HG02623 (cell line): ENCODE measurements around the gene CHRNA9.
"Not testable (repeated sequence)": the region's sequence is repeated elsewhere in the genome, so short reads cannot be mapped to it uniquely, and the experiment has no call there.

Experiments used
- ATAC-seq: cut with Tn5 transposase; IDR thresholded peaks from one replicate; pipeline ENCODE4 v1.9.1; 2021; ENCODE audit warnings: moderate library complexity; ENCODE audit not compliant: unreplicated experiment

The CHRNA9 gene

GRCh38 chr4:40334591-40335524 lies at the start of gene CHRNA9:
CHRNA9 (plus strand) TSS chr4:40335333; CDS start chr4:40335468, 135 bp downstream.
- ATAC-seq: no peak

- no peak for ATAC-seq
Observed at GRCh38 chr4:40285692-40286091, 49.4 kb upstream of the CHRNA9 start.

GRCh38 chr4:40288566-40288965 lies 46.6 kb upstream of the CHRNA9 start:
- no peak for ATAC-seq

GRCh38 chr4:40289366-40290188 lies 45.6 kb upstream of the CHRNA9 start:
- ATAC-seq: no peak

GRCh38 chr4:40290611-40291186 lies 44.4 kb upstream of the CHRNA9 start:
- ATAC-seq: not testable (repeated sequence)

GRCh38 chr4:40292313-40292759 lies 42.8 kb upstream of the CHRNA9 start:
- ATAC-seq: no peak

- ATAC-seq: no peak
Observed at GRCh38 chr4:40294339-40294738, 40.8 kb upstream of the CHRNA9 start.

- not testable (repeated sequence) for ATAC-seq
Observed at GRCh38 chr4:40295030-40295429, 40.1 kb upstream of the CHRNA9 start.

GRCh38 chr4:40295572-40295971 lies 39.6 kb upstream of the CHRNA9 start:
- ATAC-seq: no peak

GRCh38 chr4:40299126-40299525 lies 36.0 kb upstream of the CHRNA9 start:
- no peak for ATAC-seq

GRCh38 chr4:40299811-40300292 lies 35.3 kb upstream of the CHRNA9 start:
- no peak for ATAC-seq

- no peak for ATAC-seq
Observed at GRCh38 chr4:40300371-40301162, 34.6 kb upstream of the CHRNA9 start.

- peak; percentile 73 for ATAC-seq
Observed at GRCh38 chr4:40301603-40302002, 33.5 kb upstream of the CHRNA9 start.

- no peak for ATAC-seq
Observed at GRCh38 chr4:40303751-40304150, 31.4 kb upstream of the CHRNA9 start.

GRCh38 chr4:40305328-40306170 lies 29.6 kb upstream of the CHRNA9 start:
- ATAC-seq: peak; percentile 30

GRCh38 chr4:40306226-40306625 lies 28.9 kb upstream of the CHRNA9 start:
- ATAC-seq: no peak

- no peak for ATAC-seq
Observed at GRCh38 chr4:40306976-40307375, 28.2 kb upstream of the CHRNA9 start.

- ATAC-seq: no peak
Observed at GRCh38 chr4:40307627-40308497, 27.3 kb upstream of the CHRNA9 start.
